ENCODE results near the gene ZNF513.
"Not testable (repeated sequence)": the region's sequence is repeated elsewhere in the genome, so short reads cannot be mapped to it uniquely, and the experiment has no call there.

ZNF513 gene

DNA sequence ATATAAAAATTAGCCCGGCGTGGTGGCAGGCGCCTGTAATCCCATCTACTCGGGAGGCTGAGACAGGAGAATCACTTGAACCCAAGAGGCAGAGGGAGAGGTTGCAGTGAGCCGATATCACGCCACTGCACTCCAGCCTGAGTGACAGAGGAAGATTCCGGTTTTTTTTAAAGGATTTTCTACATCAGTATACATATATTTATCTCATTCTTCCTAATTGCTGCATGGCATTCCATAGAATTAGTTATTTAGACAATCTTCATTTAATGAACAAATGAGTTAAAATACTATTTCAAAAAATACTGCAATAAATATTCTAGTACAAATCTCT, 26.0 kb downstream of the ZNF513 start:
- H3K4me3 ChIP-seq = no peak overlapping the region
- H3K36me3 ChIP-seq = peaks cover 6 to 50% (median 18%) of the 10 kb centered on the region in 11 experiments; a peak in 19 of 22 replicates
- no peaks in the 10 kb centered on the region; a peak in 2 of 22 replicates for H3K9me3 ChIP-seq (replicated peaks in 1 of 11)
- peaks cover 34 to 42% (median 39%) of the 10 kb centered on the region in 10 experiments for H3K4me1 ChIP-seq
- H3K9ac ChIP-seq = peak overlapping the region in 2 of 11 experiments; percentile 6 to 31; a peak in 2 of 22 replicates
- TF ChIP-seq Cebpa-rat (IDR thresholded peaks at IDR 0.05) = no peak
- H3K27me3 ChIP-seq = no peaks in the 10 kb centered on the region
- peak overlapping the region; percentile 19 to 97 (median 89); a peak in 20 of 22 replicates for H3K4me2 ChIP-seq
- H4K20me1 ChIP-seq = peaks cover 24 to 54% (median 35%) of the 10 kb centered on the region in 11 experiments; a peak in 20 of 22 replicates
- peak overlapping the region in 2 of 11 experiments; percentile 1 to 20; a peak in 2 of 22 replicates for H3K27ac ChIP-seq

DNA sequence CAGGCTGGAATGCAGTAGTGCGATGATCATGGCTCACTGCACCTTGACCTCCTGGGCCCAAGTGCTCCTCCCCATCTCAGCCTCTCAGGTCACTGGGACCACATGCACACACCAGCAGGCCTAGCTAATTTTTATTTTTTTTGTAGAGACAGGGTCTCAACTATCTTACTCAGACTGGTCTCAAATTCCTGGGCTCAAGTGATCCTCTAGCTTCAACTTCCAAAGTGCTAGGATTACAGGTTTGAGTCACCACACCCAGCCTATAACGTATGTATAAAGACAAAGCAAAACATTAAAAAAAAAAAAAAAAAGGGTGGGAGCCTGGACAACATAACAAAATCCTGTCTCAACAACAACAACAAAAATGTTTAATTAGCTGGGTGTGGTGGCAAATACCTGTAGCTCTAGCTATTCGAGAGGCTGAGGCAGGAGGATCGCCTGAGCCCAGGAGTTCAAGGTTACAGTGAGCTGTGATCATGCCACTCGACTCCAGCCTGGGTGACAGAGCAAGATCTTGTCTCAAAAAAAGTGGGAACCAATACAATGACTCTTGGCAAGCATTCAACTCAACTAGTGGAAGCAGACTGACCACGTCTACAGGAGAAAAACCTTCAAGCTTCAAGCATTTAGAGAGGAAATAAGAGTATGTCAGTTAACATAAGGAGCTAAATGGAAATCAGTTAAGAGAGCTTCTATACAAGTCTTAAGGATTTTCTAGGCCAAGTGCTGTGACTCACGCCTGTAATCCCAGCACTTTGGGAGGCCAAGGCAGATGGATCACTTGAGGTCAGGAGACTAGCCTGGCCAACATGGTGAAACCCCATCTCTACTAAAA, 26.6 kb downstream of the ZNF513 start:
- H3K4me3 ChIP-seq = no peak overlapping the region
- peak overlapping the region; percentile 19 to 97 (median 89); a peak in 20 of 22 replicates for H3K4me2 ChIP-seq
- H3K4me1 ChIP-seq = peaks cover 34 to 42% (median 39%) of the 10 kb centered on the region in 10 experiments
- H3K36me3 ChIP-seq = peaks cover 6 to 56% (median 23%) of the 10 kb centered on the region in 11 experiments; a peak in 19 of 22 replicates
- H3K27me3 ChIP-seq = no peaks in the 10 kb centered on the region
- TF ChIP-seq Cebpa-rat (IDR thresholded peaks at IDR 0.05) = no peak
- H4K20me1 ChIP-seq = peaks cover 24 to 59% (median 36%) of the 10 kb centered on the region in 11 experiments; a peak in 20 of 22 replicates
- H3K9me3 ChIP-seq (replicated peaks in 1 of 11) = no peaks in the 10 kb centered on the region; a peak in 2 of 22 replicates
- peak overlapping the region in 2 of 11 experiments; percentile 1 to 20; a peak in 2 of 22 replicates for H3K27ac ChIP-seq
- H3K9ac ChIP-seq = peak overlapping the region in 3 of 11 experiments; percentile 6 to 31 (median 14); a peak in 3 of 22 replicates

DNA sequence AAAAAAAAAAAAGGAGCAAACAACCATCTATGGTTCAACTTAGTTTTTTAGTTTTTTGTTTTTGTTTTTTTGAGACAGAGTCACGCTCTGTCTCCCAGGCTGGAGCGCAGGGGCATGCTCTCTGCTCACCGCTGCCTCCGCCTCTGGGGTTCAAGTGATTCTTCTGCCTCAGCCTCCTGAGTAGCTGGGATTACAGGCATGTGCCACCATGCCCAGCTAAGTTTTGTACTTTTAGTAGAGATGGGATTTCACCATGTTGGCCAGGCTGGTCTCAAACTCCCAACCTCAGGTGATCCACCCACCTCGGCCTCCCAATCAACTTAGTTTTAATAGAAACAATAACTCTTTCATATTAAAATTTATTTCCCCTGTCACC, 27.2 kb downstream of the ZNF513 start:
- H3K27ac ChIP-seq = 0 out of 22 replicates have a peak overlapping the region, but pooled peaks of 1 of the 11 experiments have one; percentile 20
- not testable (repeated sequence) for H3K9me3 ChIP-seq (replicated peaks in 1 of 11); H3K27me3 ChIP-seq; H3K9ac ChIP-seq; H3K4me3 ChIP-seq
- H3K36me3 ChIP-seq = peaks cover 6 to 58% (median 25%) of the 10 kb centered on the region in 11 experiments; a peak in 19 of 22 replicates
- peaks cover 31 to 40% (median 36%) of the 10 kb centered on the region in 10 experiments for H3K4me1 ChIP-seq
- H3K4me2 ChIP-seq = peak overlapping the region in 9 of 11 experiments; percentile 3 to 97 (median 89); a peak in 8 of 22 replicates
- peaks cover 28 to 63% (median 40%) of the 10 kb centered on the region in 11 experiments; a peak in 20 of 22 replicates for H4K20me1 ChIP-seq

DNA sequence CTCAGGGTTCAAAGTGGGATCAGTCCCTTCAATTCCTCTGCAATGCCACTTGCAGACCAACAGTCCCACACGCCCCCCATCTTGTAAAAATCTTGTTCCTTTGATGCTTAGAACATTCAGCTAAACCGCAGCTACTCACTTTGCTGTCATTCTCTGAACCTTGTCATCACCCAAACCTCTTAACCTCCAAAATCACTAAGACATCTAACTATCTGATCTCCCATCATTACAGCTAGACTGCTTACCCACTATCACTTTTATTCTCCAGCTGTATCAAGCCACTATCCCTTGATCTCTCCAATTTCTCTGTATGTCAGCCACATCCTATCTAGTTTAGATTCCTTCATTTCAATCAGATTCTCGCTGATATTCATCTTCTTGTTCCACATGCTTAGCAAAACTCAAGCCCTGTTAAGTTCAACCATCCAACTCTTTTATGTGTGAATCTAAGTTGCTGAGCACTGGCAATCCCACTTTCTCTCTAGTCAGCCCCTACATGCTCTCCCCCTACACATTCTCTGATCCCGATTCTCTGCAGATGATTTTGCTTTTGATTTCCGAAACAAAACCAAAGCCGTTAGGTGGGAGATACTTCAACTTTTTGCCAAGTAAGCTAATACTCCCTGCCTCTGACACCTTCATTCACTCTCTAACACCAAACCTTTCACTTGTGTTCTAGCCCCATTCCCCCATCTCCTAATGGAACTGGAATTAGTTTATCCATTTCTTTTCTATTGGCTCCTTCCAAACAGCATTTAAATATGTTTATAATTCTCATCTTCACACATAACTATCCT, 28.5 kb downstream of the ZNF513 start:
- no peak overlapping the region; a peak in 1 of 22 replicates for H3K9ac ChIP-seq
- no peak overlapping the region for H3K27ac ChIP-seq
- H3K27me3 ChIP-seq = no peaks in the 10 kb centered on the region
- H4K20me1 ChIP-seq = peaks cover 37 to 77% (median 53%) of the 10 kb centered on the region in 11 experiments; a peak in 21 of 22 replicates
- H3K36me3 ChIP-seq = peaks cover 11 to 67% (median 37%) of the 10 kb centered on the region in 11 experiments
- H3K9me3 ChIP-seq (replicated peaks in 1 of 11) = no peaks in the 10 kb centered on the region
- TF ChIP-seq Cebpa-rat (IDR thresholded peaks at IDR 0.05) = no peak
- peaks cover 23 to 30% (median 27%) of the 10 kb centered on the region in 10 experiments for H3K4me1 ChIP-seq
- no peak overlapping the region for H3K4me3 ChIP-seq
- no peak overlapping the region for H3K4me2 ChIP-seq

DNA sequence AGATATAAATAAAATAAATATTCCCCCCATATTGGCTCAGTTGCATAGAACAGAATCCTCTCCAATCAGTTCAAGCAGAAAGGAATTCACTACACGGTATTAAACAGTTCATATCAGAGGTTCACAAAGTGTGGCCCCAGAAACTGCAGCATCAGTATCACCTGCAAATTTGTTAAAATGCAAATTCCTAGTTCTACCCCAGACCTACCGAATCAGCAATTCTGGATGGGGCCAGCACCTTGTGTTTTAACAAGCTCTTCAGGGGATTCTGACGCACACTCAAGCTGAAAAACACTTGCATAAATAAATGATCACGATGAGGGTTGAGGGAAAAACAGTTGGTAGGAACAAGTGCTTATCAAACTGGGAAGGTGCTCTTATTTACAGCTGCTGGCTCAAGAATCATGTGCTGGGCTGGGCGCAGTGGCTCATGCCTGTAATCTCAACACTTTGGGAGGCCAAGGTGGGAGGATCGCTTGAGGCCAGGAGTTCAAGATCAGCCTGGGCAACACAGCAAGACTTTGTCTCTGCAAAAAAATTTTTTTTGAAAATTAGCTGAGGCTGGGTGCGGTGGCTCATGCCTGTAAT, 30.3 kb downstream of the ZNF513 start:
- TF ChIP-seq Cebpa-rat (IDR thresholded peaks at IDR 0.05) = no peak
- H3K4me3 ChIP-seq = no peak overlapping the region
- H3K4me1 ChIP-seq = peaks cover 19 to 25% (median 23%) of the 10 kb centered on the region in 10 experiments

DNA sequence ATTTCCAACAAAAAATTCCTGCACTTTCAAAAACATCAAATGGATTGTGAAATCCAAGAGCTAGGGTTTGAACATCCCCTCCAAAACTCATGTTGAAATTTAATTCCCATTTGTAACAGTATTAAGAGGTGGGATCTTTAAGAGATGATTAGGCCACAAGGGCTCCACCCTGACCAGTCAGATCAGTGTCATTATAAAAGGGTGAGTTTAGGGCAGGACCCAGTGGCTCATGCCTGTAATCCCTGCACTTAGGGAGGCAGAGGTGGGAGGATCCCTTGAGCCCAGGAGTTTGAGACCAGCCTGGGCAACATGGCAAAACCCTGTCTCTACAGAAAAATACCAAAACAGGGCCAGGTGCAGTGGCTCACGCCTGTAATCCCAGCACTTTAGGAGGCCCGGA, 32.9 kb downstream of the ZNF513 start:
- Histone ChIP-seq H4K20me1 (peaks cover 78 to 97% (median 87%) of the 10 kb centered on the region in 11 experiments; a peak in 21 of 22 replicates), H3K27ac (no peak overlapping the region), H3K4me1 (peaks cover 0 to 5% (median 0%) of the 10 kb centered on the region in 10 experiments; a peak in 1 of 20 replicates), H3K4me2 (no peak overlapping the region), H3K27me3 (no peaks in the 10 kb centered on the region), H3K36me3 (peaks cover 23 to 90% (median 68%) of the 10 kb centered on the region in 11 experiments), H3K4me3 (no peak overlapping the region), H3K9ac (no peak overlapping the region), H3K9me3 (replicated peaks in 1 of 11) (no peaks in the 10 kb centered on the region)
- TF ChIP-seq Cebpa-rat (IDR thresholded peaks at IDR 0.05) = no peak

More for the DNA sequence above, 30.3 kb downstream of the ZNF513 start:
- peaks cover 11 to 83% (median 45%) of the 10 kb centered on the region in 11 experiments for H3K36me3 ChIP-seq
- H3K4me2 ChIP-seq = no peak overlapping the region
- H3K27ac ChIP-seq = no peak overlapping the region
- H3K9ac ChIP-seq = no peak overlapping the region; a peak in 1 of 22 replicates
- H3K27me3 ChIP-seq = no peaks in the 10 kb centered on the region
- H3K9me3 ChIP-seq (replicated peaks in 1 of 11) = no peaks in the 10 kb centered on the region
- peaks cover 53 to 95% (median 71%) of the 10 kb centered on the region in 11 experiments; a peak in 21 of 22 replicates for H4K20me1 ChIP-seq

DNA sequence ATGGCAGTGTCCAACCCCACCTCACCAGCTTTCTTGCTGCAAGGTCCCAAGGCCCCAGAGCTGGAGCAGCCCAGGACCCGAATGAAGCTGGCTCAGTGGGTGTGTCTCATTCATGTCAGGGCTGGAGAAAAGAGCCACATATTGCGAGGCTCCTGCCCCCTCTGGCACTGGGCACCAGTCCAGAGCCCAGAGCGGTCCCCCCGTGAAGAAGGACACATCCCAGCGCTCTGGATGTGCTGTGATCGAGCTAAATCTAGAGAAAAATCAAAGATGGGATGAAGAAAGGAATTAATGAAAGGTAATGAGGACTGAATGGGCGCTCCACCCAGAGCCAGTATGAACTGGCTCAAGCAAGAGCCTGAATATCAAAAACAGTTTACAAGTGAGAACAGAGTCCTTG, 44.4 kb downstream of the ZNF513 start:
- Histone ChIP-seq H4K20me1 (peaks cover 0 to 11% (median 0%) of the 10 kb centered on the region in 11 experiments; a peak in 3 of 22 replicates), H3K4me3 (no peak overlapping the region), H3K9ac (no peak overlapping the region), H3K36me3 (peaks cover 99 to 100% (median 100%) of the 10 kb centered on the region in 11 experiments), H3K27ac (no peak overlapping the region), H3K9me3 (replicated peaks in 1 of 11) (no peaks in the 10 kb centered on the region), H3K4me1 (no peaks in the 10 kb centered on the region), H3K4me2 (no peak overlapping the region), H3K27me3 (no peaks in the 10 kb centered on the region)
- no peak for TF ChIP-seq Cebpa-rat (IDR thresholded peaks at IDR 0.05)

DNA sequence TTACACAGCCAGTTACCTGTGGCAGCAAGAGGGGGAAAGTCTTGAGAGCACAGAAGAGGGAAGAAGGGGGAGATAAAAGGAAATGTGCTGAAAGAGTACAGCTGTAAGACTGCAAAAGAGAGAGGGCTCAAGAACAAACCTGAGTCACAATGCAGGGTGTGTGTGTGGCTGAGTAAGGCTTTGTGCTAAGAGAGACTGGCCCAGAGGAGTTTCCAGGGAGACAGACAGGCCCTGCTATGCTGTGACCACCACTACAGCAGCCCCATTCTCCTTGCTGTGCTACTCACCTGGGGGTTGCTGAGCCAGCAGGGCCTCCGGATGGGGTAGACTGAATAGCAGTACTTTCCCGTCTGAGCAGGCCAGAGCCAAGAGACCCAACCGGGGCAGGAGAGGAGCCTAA, 45.2 kb downstream of the ZNF513 start:
- H3K4me1 ChIP-seq = no peaks in the 10 kb centered on the region
- H3K27me3 ChIP-seq = no peaks in the 10 kb centered on the region
- peaks cover 99 to 100% (median 100%) of the 10 kb centered on the region in 11 experiments for H3K36me3 ChIP-seq
- peaks cover 0 to 11% (median 0%) of the 10 kb centered on the region in 11 experiments; a peak in 2 of 22 replicates for H4K20me1 ChIP-seq
- H3K9me3 ChIP-seq (replicated peaks in 1 of 11) = no peaks in the 10 kb centered on the region
- no peak overlapping the region for H3K9ac ChIP-seq
- no peak overlapping the region for H3K4me2 ChIP-seq
- no peak overlapping the region for H3K27ac ChIP-seq
- TF ChIP-seq Cebpa-rat (IDR thresholded peaks at IDR 0.05) = no peak
- H3K4me3 ChIP-seq = no peak overlapping the region

Data from BLaER1 treated with 17β-estradiol and CSF1 and Interleukin-3, amounts not matched to agents 10 nM and 100 nM (cell line).